SK-N-SH (cell line): ENCODE results near the gene ABO. TPM values are rescaled to one million over a fixed set of nuclear protein-coding genes. Genes with fewer than 3 reads are reported as not detected.

ENCODE experiments used
- CTCF ChIA-PET: fragments of 300-600, 350-600 bp; formaldehyde crosslinking; extraction: SDS; loops from one replicate; lab custom pipeline; 2021; lab: Yijun Ruan, JAX
- POLR2A ChIA-PET: fragments of 350-600 bp; sonication (Branson Sonifier 250); formaldehyde crosslinking; extraction: SDS; loops from one replicate; lab custom pipeline; 2020; ENCODE audit warnings: antibody characterized with exemption, inconsistent platforms; lab: Yijun Ruan, JAX
- DNase-seq: peaks from one replicate; pipeline ENCODE4 v3.0.0; 2012
- H2AFZ ChIP-seq: fragments of 200-600 bp; sonication (generic); 2 replicates; pipeline ENCODE4 v1.8.1; 2016; ENCODE audit warnings: antibody characterized with exemption, mild to moderate bottlenecking, low read depth
- H3F3A ChIP-seq: fragments of 200-600 bp; sonication (generic); replicated peaks from 2 replicates; pipeline ENCODE3; 2016; ENCODE audit warnings: antibody characterized with exemption, mild to moderate bottlenecking; ENCODE audit not compliant: insufficient read depth
- H3K27ac ChIP-seq, 2 experiments: fragments of 200-500 bp in 1 of 2; fragments of 200-600 bp in 1 of 2; sonication (Bioruptor generic) in 1 of 2; sonication (generic), shearing (Covaris generic) in 1 of 2; 2 replicates each; pipeline versions ENCODE4 v1.5.1 to v1.6.1; 2014 to 2016; ENCODE audit warnings: low read depth in 2 of 2, inconsistent platforms in 1 of 2, low read length in 1 of 2, mild to moderate bottlenecking in 1 of 2, mixed read lengths in 1 of 2
- H3K27me3 ChIP-seq: fragments of 200-600 bp; sonication (generic), shearing (Covaris generic); 2 replicates; pipeline ENCODE4 v1.6.1; 2016; ENCODE audit warnings: mixed run types; ENCODE audit not compliant: insufficient read depth
- H3K36me3 ChIP-seq, 2 experiments: fragments of 200-500 bp in 1 of 2; fragments of 200-600 bp in 1 of 2; sonication (Bioruptor generic) in 1 of 2; sonication (generic) in 1 of 2; replicated peaks in 1 of 2; 2 replicates each; pipeline versions ENCODE3 to v1.5.1; 2014 to 2016; ENCODE audit warnings: low read length in 1 of 2, mild to moderate bottlenecking in 1 of 2; ENCODE audit not compliant: insufficient read depth in 2 of 2, control insufficient read depth in 1 of 2
- H3K4me1 ChIP-seq, 2 experiments: fragments of 200-500 bp in 1 of 2; fragments of 200-600 bp in 1 of 2; sonication (Bioruptor generic) in 1 of 2; sonication (generic), shearing (Covaris generic) in 1 of 2; 2 replicates each; pipeline versions ENCODE4 v1.5.1 to v1.6.1; 2014 to 2016; ENCODE audit warnings: low read depth in 1 of 2, low read length in 1 of 2, mixed run types in 1 of 2; ENCODE audit not compliant: insufficient read depth in 2 of 2, control insufficient read depth in 1 of 2
- H3K4me2 ChIP-seq: fragments of 200-600 bp; sonication (generic), shearing (Covaris generic); 2 replicates; pipeline ENCODE4 v1.6.1; 2017; ENCODE audit warnings: mixed run types
- H3K4me3 ChIP-seq, 2 experiments: fragments of 200-500 bp in 1 of 2; fragments of 200-600 bp in 1 of 2; sonication (Bioruptor generic) in 1 of 2; sonication (generic), shearing (Covaris generic) in 1 of 2; 2 replicates each; pipeline versions ENCODE4 v1.5.1 to v1.8.1; 2014 to 2016; ENCODE audit warnings: low read depth in 2 of 2, inconsistent platforms in 1 of 2, low read length in 1 of 2, mild to moderate bottlenecking in 1 of 2, mixed read lengths in 1 of 2, moderate library complexity in 1 of 2
- H3K79me2 ChIP-seq: fragments of 200-600 bp; sonication (generic); 2 replicates; pipeline ENCODE4 v1.8.1; 2017; ENCODE audit warnings: mild to moderate bottlenecking; ENCODE audit not compliant: insufficient read depth
- H3K9ac ChIP-seq: fragments of 200-600 bp; sonication (generic); 2 replicates; pipeline ENCODE4 v1.6.1; 2017; ENCODE audit warnings: mixed run types
- H3K9me2 ChIP-seq: fragments of 200-600 bp; sonication (generic); 2 replicates; pipeline ENCODE4 v1.6.1; 2017; ENCODE audit warnings: mixed run types
- H3K9me3 ChIP-seq: fragments of 200-600 bp; sonication (generic); 2 replicates; pipeline ENCODE4 v1.6.1; 2017; ENCODE audit warnings: mixed run types, mild to moderate bottlenecking, moderate library complexity
- H4K20me1 ChIP-seq: fragments of 200-600 bp; sonication (generic); 2 replicates; pipeline ENCODE4 v1.6.1; 2017; ENCODE audit warnings: mild to moderate bottlenecking, mixed run types; ENCODE audit not compliant: insufficient read depth
- CHD2 ChIP-seq: fragments of 150-350 bp; IDR thresholded peaks from 2 replicates; pipeline ENCODE4 v1.6.1; 2018; ENCODE audit warnings: low read length; ENCODE audit not compliant: partially characterized antibody
- FOSL2 ChIP-seq: IDR thresholded peaks from 2 replicates; pipeline ENCODE4 v1.4.0; 2012; ENCODE audit warnings: low read depth, mild to moderate bottlenecking, moderate library complexity, borderline replicate concordance
- FOXJ3 ChIP-seq: sonication (generic); formaldehyde crosslinking; IDR thresholded peaks from 2 replicates; pipeline ENCODE4 v1.5.1; 2020; ENCODE audit warnings: mild to moderate bottlenecking, missing genetic modification reagents
- GABPA ChIP-seq: IDR thresholded peaks from 2 replicates; pipeline ENCODE4 v1.4.0; 2012; ENCODE audit warnings: low read depth, mild to moderate bottlenecking
- GATA2 ChIP-seq: sonication (generic); formaldehyde crosslinking; IDR thresholded peaks from 2 replicates; pipeline ENCODE4 v1.5.0; 2020; ENCODE audit warnings: mild to moderate bottlenecking, missing genetic modification reagents
- JUND ChIP-seq: IDR thresholded peaks from 2 replicates; pipeline ENCODE4 v1.4.0; 2012
- MXI1 ChIP-seq: IDR thresholded peaks from 2 replicates; pipeline ENCODE4 v1.6.1; 2012; ENCODE audit warnings: mild to moderate bottlenecking, low read depth, low read length, improper control_type of control experiment
- NFIC ChIP-seq: IDR thresholded peaks from 2 replicates; pipeline ENCODE4 v1.4.0; 2012; ENCODE audit warnings: borderline replicate concordance
- NRF1 ChIP-seq: IDR thresholded peaks from 2 replicates; pipeline ENCODE4 v1.6.1; 2012; ENCODE audit warnings: low read depth, mild to moderate bottlenecking, low read length
- POLR2AphosphoS5 ChIP-seq: IDR thresholded peaks from 2 replicates; pipeline ENCODE4 v1.6.1; 2012; ENCODE audit warnings: low read depth, low read length
- REST ChIP-seq: IDR thresholded peaks from 2 replicates; pipeline ENCODE4 v1.6.1; 2012; ENCODE audit warnings: mild to moderate bottlenecking, low read depth, low read length, moderate library complexity
- RXRA ChIP-seq: IDR thresholded peaks from 2 replicates; pipeline ENCODE4 v1.4.0; 2012; ENCODE audit warnings: low read depth, mild to moderate bottlenecking, borderline replicate concordance
- TCF12 ChIP-seq: IDR thresholded peaks from 2 replicates; pipeline ENCODE4 v1.4.0; 2012
- YY1 ChIP-seq: IDR thresholded peaks from 2 replicates; pipeline ENCODE4 v1.4.0; 2012; ENCODE audit warnings: low read depth, mild to moderate bottlenecking
- WGBS: methylation state at CpG from one replicate; pipeline ENCODE4 v1.1.6; 2017; ENCODE audit warnings: low lambda C conversion rate; 5-methylcytosine and 5-hydroxymethylcytosine counted together
- polyA plus RNA-seq, 3 experiments: library from polyadenylated mRNA; depleted of rRNA; stranded (reverse); fragments of >200 nt; gene quantifications; 2 replicates each; pipeline ENCODE4 v1.2.3, GENCODE V29; 2012

ABO gene
- polyA plus RNA-seq, 1 of the 3 experiments (the other 2 are of a cell fraction), result not detected

GRCh38 chr9:133227242-133227860 is 47.6 kb downstream of the ABO start:
- TF ChIP-seq YY1 (no peak), NRF1 (no peak), MXI1 (no peak), TCF12 (no peak), REST (no peak), FOXJ3 (CRISPR knock-in tag) (no peak), RXRA (no peak), POLR2AphosphoS5 (no peak), CHD2 (no peak), JUND (no peak), GABPA (no peak), NFIC (no peak), GATA2 (CRISPR knock-in tag) (no peak)
- TF ChIP-seq, all 33 proteins: peak for 0
- 37% methylated on average over 5 of the region's 11 CpGs for WGBS
- DNase-seq, result no peak

GRCh38 chr9:133226219-133227171 is 48.5 kb downstream of the ABO start:
- Histone ChIP-seq H3K9ac (no peak overlapping the region), H3K4me3 (no peak overlapping the region)
- no peak for TF ChIP-seq RXRA
- no peak for TF ChIP-seq FOSL2
- TF ChIP-seq, all 33 proteins: peak for 0
- ChIA-PET POLR2A (no interaction called here), CTCF (interaction anchor here (1.0 kb wide), 1 partner anchor 38 kb away, joined by 4 read pairs; no protein-coding TSS in a partner anchor)
- WGBS, result 49% methylated on average over 14 of the region's 25 CpGs
- Histone ChIP-seq H2AFZ (no peak overlapping the region), H3K9me3 (no peaks in the 10 kb centered on the region), H3K27me3 (no peaks in the 10 kb centered on the region), H3K9me2 (no peaks in the 10 kb centered on the region), H3K4me1 (peaks cover 0 to 11% of the 10 kb centered on the region in 2 experiments; a peak in 1 of 4 replicates), H3K27ac (no peak overlapping the region), H3K36me3 (no peaks in the 10 kb centered on the region), H4K20me1 (no peaks in the 10 kb centered on the region), H3F3A (no peaks in the 10 kb centered on the region), H3K4me2 (no peak overlapping the region), H3K79me2 (no peaks in the 10 kb centered on the region)
- peak; percentile 86 for DNase-seq

More at GRCh38 chr9:133227242-133227860, 47.6 kb downstream of the ABO start:
- H3K4me3 ChIP-seq, result no peak overlapping the region
- CTCF ChIA-PET, result interaction anchor here (0.8 kb wide), 1 partner anchor 41 kb away, joined by 3 read pairs; no protein-coding TSS in a partner anchor
- H3F3A ChIP-seq, result no peaks in the 10 kb centered on the region
- no peaks in the 10 kb centered on the region for H3K36me3 ChIP-seq
- POLR2A ChIA-PET, result no interaction called here
- no peak overlapping the region for H3K9ac ChIP-seq
- no peak overlapping the region for H3K4me2 ChIP-seq
- no peaks in the 10 kb centered on the region for H3K79me2 ChIP-seq
- no peaks in the 10 kb centered on the region for H4K20me1 ChIP-seq
- H3K27ac ChIP-seq, result no peak overlapping the region
- no peaks in the 10 kb centered on the region for H3K9me3 ChIP-seq
- no peaks in the 10 kb centered on the region for H3K27me3 ChIP-seq
- no peak overlapping the region for H2AFZ ChIP-seq
- peaks cover 0 to 11% of the 10 kb centered on the region in 2 experiments; a peak in 1 of 4 replicates for H3K4me1 ChIP-seq
- H3K9me2 ChIP-seq, result no peaks in the 10 kb centered on the region
